DND-41 (cell line): ENCODE data around the gene HMCN1.

Experiments
- ATAC-seq: fragments of 200-7000 bp; cut with Tn5 transposase; 3 replicates; pipeline ENCODE4 v1.9.1; 2021; ENCODE audit warnings: low read depth; ENCODE audit not compliant: insufficient read depth
- DNase-seq: peaks from one replicate; pipeline ENCODE4 v3.0.0-alpha.2; 2020
- H2AFZ ChIP-seq: 2 replicates; pipeline ENCODE4 v1.6.0; 2012; ENCODE audit warnings: low read depth, low read length
- H3K27ac ChIP-seq: 2 replicates; pipeline ENCODE4 v1.5.1; 2012; ENCODE audit warnings: low read length, inconsistent platforms
- H3K27me3 ChIP-seq: fragments of 200-600 bp; sonication (generic); 2 replicates; pipeline ENCODE4 v1.6.0; 2012; ENCODE audit warnings: low read length, mild to moderate bottlenecking, inconsistent platforms; ENCODE audit not compliant: insufficient read depth, poor library complexity
- H3K36me3 ChIP-seq: 2 replicates; pipeline ENCODE4 v1.5.1; 2012; ENCODE audit warnings: low read length, inconsistent platforms; ENCODE audit not compliant: insufficient read depth
- H3K4me1 ChIP-seq: 2 replicates; pipeline ENCODE4 v1.5.1; 2012; ENCODE audit warnings: mild to moderate bottlenecking, low read length; ENCODE audit not compliant: insufficient read depth
- H3K4me2 ChIP-seq: 2 replicates; pipeline ENCODE4 v1.6.0; 2012; ENCODE audit warnings: mild to moderate bottlenecking, moderate library complexity, low read length, inconsistent platforms; ENCODE audit not compliant: insufficient read depth
- H3K4me3 ChIP-seq, 2 experiments: fragments of 200-600 bp in 1 of 2; shearing (Covaris generic) in 1 of 2; 2 replicates each; pipeline ENCODE4 v1.5.1; 2012 to 2016; ENCODE audit warnings: inconsistent platforms in 2 of 2, low read length in 2 of 2, mild to moderate bottlenecking in 2 of 2, low read depth in 1 of 2, moderate library complexity in 1 of 2
- H3K79me2 ChIP-seq: 2 replicates; pipeline ENCODE4 v1.6.0; 2012; ENCODE audit warnings: low read length, inconsistent platforms; ENCODE audit not compliant: insufficient read depth
- H3K9ac ChIP-seq: 2 replicates; pipeline ENCODE4 v1.6.0; 2012; ENCODE audit warnings: low read depth, mild to moderate bottlenecking, inconsistent platforms, low read length, moderate library complexity
- H3K9me3 ChIP-seq: 2 replicates; pipeline ENCODE4 v1.5.1; 2012; ENCODE audit warnings: low read length, moderate library complexity, mild to moderate bottlenecking, inconsistent platforms; ENCODE audit not compliant: insufficient read depth, severe bottlenecking
- H4K20me1 ChIP-seq: 2 replicates; pipeline ENCODE4 v1.6.0; 2012; ENCODE audit warnings: low read length; ENCODE audit not compliant: insufficient read depth
- EZH2 ChIP-seq: IDR thresholded peaks from 3 replicates; pipeline ENCODE4 v1.6.1; 2012; ENCODE audit warnings: borderline replicate concordance, low read depth, mild to moderate bottlenecking, moderate library complexity, low read length, inconsistent platforms; ENCODE audit not compliant: severe bottlenecking
- TF ChIP-seq, protein P1 (sequence below): IDR thresholded peaks from 2 replicates; pipeline ENCODE4 v1.5.1; 2012; ENCODE audit warnings: borderline replicate concordance, low read length, moderate library complexity, mild to moderate bottlenecking; ENCODE audit not compliant: poor library complexity, severe bottlenecking; ENCODE audit errors: extremely low read depth

The HMCN1 gene

GRCh38 chr1:185895208-185895900 lies 161.2 kb downstream of the HMCN1 start:
- H3K9ac ChIP-seq = no peak overlapping the region
- no peaks in the 10 kb centered on the region for H3K36me3 ChIP-seq
- no peak overlapping the region for H2AFZ ChIP-seq
- no peak overlapping the region for H3K27ac ChIP-seq
- H3K4me1 ChIP-seq = no peaks in the 10 kb centered on the region
- H4K20me1 ChIP-seq = no peaks in the 10 kb centered on the region
- H3K4me3 ChIP-seq = no peak overlapping the region
- DNase-seq (no peak), ATAC-seq (no peak)
- no peak overlapping the region for H3K4me2 ChIP-seq
- no peaks in the 10 kb centered on the region for H3K79me2 ChIP-seq
- no peaks in the 10 kb centered on the region for H3K27me3 ChIP-seq
- H3K9me3 ChIP-seq = no peaks in the 10 kb centered on the region
- TF ChIP-seq, protein P1, sequence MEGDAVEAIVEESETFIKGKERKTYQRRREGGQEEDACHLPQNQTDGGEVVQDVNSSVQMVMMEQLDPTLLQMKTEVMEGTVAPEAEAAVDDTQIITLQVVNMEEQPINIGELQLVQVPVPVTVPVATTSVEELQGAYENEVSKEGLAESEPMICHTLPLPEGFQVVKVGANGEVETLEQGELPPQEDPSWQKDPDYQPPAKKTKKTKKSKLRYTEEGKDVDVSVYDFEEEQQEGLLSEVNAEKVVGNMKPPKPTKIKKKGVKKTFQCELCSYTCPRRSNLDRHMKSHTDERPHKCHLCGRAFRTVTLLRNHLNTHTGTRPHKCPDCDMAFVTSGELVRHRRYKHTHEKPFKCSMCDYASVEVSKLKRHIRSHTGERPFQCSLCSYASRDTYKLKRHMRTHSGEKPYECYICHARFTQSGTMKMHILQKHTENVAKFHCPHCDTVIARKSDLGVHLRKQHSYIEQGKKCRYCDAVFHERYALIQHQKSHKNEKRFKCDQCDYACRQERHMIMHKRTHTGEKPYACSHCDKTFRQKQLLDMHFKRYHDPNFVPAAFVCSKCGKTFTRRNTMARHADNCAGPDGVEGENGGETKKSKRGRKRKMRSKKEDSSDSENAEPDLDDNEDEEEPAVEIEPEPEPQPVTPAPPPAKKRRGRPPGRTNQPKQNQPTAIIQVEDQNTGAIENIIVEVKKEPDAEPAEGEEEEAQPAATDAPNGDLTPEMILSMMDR = no peak
- no peak for TF ChIP-seq EZH2

- Histone ChIP-seq H3K9ac (no peak overlapping the region), H3K4me1 (no peaks in the 10 kb centered on the region), H3K79me2 (no peaks in the 10 kb centered on the region), H4K20me1 (no peaks in the 10 kb centered on the region), H3K9me3 (no peaks in the 10 kb centered on the region), H3K27me3 (no peaks in the 10 kb centered on the region), H3K36me3 (no peaks in the 10 kb centered on the region), H2AFZ (no peak overlapping the region), H3K4me2 (no peak overlapping the region), H3K27ac (no peak overlapping the region), H3K4me3 (no peak overlapping the region)
- TF ChIP-seq, protein P1 = no peak
- TF ChIP-seq EZH2 = no peak
- ATAC-seq (no peak), DNase-seq (no peak)
These were observed 162.7 kb downstream of the HMCN1 start for GRCh38 chr1:185896863-185897262.

GRCh38 chr1:185906186-185906585 lies 172.0 kb downstream of the HMCN1 start:
- no peak for ATAC-seq
- H4K20me1 ChIP-seq = no peaks in the 10 kb centered on the region
- H3K9ac ChIP-seq = no peak overlapping the region
- H3K27ac ChIP-seq = no peak overlapping the region
- no peaks in the 10 kb centered on the region for H3K27me3 ChIP-seq
- H3K79me2 ChIP-seq = no peaks in the 10 kb centered on the region
- no peak overlapping the region for H2AFZ ChIP-seq
- no peaks in the 10 kb centered on the region for H3K9me3 ChIP-seq
- TF ChIP-seq, protein P1 = no peak
- TF ChIP-seq EZH2 = no peak
- no peak overlapping the region for H3K4me3 ChIP-seq
- no peak overlapping the region for H3K4me2 ChIP-seq
- H3K4me1 ChIP-seq = no peaks in the 10 kb centered on the region
- H3K36me3 ChIP-seq = no peaks in the 10 kb centered on the region
- DNase-seq = no peak

GRCh38 chr1:185907246-185907645 lies 173.1 kb downstream of the HMCN1 start:
- no peak overlapping the region for H3K4me2 ChIP-seq
- H3K27me3 ChIP-seq = no peaks in the 10 kb centered on the region
- no peak overlapping the region for H2AFZ ChIP-seq
- no peak overlapping the region for H3K9ac ChIP-seq
- H3K4me3 ChIP-seq = no peak overlapping the region
- no peaks in the 10 kb centered on the region for H3K79me2 ChIP-seq
- no peaks in the 10 kb centered on the region for H3K9me3 ChIP-seq
- no peak for TF ChIP-seq EZH2
- TF ChIP-seq, protein P1 = no peak
- ATAC-seq (no peak), DNase-seq (no peak)
- no peaks in the 10 kb centered on the region for H3K36me3 ChIP-seq
- no peaks in the 10 kb centered on the region for H4K20me1 ChIP-seq
- no peaks in the 10 kb centered on the region for H3K4me1 ChIP-seq
- H3K27ac ChIP-seq = no peak overlapping the region
